Measurements from ENCODE around the gene DYNLL2.
"Not testable (repeated sequence)": the region's sequence is repeated elsewhere in the genome, so short reads cannot be mapped to it uniquely, and the experiment has no call there.

DYNLL2 gene

DNA sequence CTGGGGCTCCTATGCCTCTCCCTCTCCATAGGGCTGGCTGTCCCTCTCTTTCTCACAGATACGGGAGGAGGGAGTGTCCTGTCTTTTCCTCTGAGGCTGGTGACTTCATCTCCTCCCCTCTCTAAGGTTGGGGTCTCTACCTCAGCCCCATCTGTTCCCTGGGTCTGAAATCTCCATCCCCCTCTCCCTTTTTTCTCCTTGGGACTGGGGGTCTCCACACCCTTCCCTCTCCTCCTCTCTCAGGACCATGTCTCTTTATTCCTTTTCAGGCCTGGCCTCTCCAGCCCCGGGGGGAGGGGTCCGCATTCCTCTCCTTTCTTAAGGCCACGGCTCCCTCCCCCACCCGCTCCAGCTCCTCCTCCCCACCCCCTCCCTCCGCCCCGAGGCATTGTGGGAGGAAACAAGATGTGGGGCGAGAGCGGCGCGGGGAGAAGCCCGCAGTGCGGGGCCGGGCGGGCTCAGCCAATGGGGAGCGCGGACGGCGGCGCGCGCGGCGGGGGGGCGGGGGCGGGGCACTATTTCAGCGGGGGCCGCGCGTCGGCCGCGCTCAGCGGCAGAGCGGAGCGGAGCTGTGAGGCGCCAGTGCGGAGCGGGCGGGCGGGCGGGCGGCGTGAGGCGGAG is at the start of gene DYNLL2:
DYNLL2 (plus strand) TSS at position 550 of the 621 bp plus-strand sequence. CDS start 3,672 bp downstream, outside the sequence.
- peak; percentile 89 for DNase-seq

DNA sequence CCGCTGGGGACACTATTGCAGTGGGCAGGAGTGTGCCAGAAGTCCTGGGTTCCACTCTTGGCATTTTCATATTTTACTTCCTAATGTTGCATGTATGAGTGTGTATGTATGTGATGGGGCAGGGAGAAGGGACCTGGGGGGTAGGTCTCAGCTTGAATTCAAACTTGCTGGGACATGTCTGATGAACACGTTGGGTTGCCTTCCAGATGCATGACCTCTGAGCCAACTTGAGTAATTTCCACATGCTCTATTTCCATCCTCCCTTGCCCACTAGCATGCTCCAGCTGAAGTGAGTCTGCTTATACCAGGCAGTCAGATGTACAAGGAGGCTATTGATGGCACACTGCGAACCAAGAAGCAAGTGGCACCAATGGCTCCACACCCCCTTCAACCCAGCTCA is 43.2 kb upstream of the DYNLL2 start:
- DNase-seq, result no peak

DNA sequence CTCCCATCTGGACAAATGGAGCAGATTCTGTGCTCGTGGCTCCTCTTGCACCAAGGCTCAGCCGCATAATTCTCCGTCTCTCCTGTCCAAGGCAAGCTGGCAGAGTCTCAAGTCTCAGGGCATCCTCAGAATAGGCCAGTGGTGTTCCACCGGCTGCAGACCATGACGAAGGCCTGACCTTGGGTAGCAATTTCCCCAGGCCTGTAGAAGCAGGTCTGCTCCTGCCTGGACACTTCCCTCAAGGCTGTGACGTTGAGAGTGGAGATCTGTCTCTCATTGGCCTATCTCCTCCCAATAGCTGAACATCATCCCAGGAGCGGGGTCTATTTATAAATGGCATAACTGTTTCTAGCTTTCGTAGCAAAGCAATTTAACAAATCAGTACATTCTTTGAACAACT is 42.8 kb upstream of the DYNLL2 start:
- no peak for DNase-seq

DNA sequence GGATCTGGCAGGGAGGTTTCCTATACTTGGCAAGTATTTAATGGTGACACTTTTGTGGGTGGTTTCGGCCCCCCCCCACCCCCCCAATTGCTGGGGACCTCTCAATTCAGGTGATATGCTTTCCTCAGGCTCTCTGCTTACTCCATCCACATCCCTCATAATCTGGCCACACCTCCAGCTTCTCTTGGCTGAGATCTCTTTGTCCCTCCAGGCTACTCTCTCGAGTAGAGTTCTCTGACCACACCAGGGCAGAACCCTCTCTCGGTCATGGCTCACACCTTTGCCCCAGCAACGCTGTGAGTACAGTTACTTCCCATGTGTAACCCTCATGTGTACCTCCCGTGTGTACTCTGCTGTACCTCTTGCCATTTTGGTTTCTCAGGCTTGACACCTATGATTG is 42.1 kb upstream of the DYNLL2 start:
- no peak for DNase-seq

DNA sequence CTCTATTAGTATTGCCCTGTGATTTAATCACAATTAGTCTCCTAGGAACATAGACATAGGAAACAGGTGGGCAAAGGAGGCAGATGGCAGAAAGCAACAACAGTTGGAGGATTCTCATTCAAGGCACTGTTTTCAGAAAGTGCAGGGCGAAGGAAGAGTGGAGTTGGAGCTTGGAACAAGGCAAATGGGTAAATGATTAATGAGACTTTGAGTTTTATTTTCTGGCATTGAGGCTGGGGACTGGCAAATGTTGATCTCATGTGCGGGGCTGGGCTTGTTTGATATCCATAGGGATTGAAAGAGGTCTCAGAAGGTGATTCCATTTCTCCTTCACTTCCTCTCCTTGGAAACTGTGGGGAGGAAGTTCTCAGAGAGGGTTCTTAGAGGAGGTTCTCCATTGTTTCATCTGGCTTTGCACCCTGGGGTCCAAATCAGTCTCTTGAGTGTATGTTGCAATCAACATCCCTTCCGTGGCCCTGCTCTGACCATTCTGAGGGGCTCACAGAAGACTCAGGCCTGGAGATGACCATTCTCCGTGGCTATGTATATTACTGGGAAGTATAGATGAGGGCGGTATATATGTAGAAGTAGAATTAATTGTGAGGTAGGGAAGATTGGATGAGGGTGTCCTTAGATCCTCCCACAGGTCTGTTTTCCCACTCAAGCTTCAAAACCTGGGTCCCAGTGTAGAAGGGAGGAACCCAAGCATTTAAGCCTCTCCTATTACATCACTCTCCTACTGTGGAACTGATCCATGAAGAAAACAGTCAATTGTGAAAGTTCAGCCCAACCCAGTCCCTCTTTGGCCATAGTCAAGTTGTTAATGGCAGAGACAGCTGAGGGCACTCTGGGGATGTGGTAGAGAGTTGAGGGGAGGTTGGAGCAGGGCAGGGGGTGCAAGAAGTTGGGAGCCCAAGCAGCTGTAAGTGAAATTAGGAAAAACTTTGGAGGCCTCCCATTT is 39.7 kb upstream of the DYNLL2 start:
- DNase-seq, result no peak

DNA sequence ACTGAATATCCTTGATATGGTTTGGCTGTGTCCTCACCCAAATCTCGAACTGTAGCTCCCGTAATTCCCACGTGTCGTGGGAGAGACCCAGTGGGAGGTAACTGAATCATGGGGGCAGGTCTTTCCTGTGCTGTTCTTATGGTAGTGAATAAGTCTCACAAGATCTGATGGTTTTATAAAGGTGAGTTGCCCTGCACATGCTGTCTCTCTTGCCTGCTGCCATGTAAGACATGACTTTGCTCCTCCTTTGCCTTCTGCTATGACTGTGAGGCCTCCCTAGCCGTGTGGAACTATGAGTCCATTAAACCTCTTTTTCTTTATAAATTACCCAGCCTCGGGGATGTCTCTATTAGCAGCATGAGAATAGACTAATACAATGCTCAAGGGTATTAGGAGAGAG is 39.0 kb upstream of the DYNLL2 start:
- not testable (repeated sequence) for DNase-seq

DNA sequence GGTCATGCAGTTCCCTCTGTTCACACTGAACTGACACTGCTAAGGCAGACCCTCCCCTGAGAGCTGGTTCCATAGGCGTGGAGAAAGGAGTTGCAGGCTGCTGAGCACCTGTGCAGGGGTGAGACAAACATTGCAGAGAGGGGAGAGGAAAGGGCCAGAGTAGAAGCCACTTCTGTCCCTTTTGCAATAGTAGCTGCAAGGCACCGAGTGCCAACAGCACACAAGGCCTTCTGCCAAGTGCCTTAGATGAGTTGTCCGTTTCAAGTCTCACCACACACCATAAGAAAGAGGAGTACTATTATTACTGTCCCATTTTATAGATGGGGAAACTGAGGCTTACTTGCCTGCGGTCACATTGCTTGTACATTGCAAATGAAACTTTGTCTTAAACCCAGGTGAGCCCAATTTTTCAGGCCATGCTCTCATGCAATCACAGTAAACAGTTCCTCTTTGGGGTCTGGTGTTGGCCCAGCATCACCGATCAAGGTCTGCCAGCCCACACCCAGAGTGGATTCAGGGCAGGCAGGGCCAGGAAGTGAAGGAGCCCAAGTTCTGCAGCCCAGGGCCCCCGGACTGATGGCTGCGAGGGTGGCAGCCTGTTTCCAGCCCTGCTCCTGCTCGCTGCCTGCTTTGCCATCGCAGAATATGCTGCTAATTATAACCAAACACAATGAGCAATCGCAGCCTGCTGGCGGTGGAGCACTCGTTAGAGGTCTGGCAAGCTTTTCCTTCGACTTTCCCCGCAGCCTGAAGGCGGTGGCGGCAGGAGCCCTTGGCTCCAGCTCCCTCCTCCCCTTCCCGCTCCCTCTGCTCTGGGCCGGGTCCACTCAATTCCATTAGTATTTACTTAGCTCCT is 36.8 kb upstream of the DYNLL2 start:
- DNase-seq, result no peak

DNA sequence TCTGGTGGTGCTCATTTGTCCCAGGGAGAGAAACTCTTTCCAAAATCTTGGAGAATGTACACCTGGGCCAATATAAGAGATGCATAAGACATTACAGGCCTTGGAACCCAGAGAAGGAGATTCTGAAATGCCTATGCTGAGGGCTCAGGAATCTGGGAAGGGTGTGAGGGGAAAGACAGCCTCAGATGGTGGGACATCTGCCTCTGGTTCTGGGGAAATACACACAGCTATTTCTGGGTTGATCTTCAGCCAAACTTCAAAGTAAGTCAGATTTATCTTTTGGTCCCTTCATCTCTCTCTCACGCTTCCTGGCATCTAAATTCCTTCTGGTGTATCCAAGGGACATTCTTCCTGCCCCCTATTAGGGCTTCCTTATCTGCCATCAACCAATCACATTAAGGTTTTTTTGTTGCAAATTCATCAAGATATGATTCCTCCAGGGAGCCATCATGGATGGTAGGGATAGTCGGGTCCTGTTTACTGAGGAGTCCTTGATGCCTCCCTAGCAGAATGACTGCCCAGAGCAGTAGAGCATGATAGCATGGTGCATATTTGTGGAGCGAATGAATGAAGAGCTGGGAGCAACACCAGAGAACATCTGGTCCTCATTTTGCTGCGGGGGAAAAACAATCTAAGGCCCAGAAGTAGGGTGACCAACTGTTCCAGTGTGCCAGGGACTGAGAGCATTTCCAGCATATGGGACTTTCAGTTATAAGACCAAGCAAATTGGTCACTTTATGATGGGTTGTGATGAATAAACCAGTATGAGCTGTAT is 35.7 kb upstream of the DYNLL2 start:
- no peak for DNase-seq

DNA sequence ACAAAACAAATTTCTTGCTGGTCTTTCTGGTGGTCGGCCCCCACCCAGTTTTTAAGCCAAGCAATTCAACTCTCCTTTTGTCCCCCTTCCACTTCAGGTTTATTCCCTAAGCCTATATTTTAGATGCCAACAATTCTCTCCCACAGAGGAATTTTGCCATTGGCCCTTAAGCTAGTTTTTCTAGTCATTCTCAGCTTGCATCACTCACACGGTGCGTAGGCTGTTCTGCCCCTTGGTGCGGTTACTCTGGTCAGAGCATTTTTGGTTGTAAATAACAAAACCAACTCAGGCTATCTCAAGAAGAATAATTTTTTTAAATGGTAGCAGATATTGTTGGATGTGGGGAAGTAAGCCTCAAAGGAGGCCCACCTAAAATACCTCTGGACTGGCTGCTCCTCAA is 33.7 kb upstream of the DYNLL2 start:
- DNase-seq, result no peak

DNA sequence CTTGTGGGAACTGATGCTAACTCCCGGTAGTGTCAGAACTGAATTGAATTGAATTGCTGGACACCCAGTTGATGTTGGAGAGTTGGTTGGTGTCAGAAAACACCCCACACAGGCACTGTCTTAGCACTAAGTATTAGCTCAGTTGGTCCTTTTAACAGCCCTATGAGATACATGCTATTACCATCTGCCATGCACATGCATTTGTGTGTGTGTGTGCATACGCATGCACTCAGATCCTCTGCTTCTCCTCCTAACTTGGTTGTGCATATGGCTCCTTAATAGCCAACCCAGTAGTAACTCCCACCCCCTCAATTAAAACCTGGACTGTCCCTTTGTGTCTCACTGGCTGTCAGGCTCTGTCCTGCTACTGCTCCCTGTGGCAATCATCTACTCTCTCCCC is 32.3 kb upstream of the DYNLL2 start:
- no peak for DNase-seq

DNA sequence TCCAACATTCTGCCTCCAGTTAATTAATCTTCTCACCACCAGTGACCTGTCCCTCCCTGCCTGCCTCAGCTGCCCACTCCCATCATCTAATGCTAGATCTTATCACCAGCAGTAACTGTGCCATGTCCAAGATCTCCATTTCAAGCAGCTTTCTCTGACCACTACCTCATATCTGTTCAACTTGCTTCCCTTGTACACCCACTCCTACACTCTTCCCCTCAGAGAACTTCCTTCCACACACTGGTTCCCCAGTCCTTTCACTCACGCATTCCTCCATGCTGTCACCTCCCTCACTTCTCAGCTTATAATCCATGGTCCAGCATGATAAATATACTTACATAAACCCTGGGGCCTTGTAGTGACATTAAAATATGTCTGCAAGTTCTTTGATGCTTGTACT is 31.8 kb upstream of the DYNLL2 start:
- DNase-seq, result no peak

DNA sequence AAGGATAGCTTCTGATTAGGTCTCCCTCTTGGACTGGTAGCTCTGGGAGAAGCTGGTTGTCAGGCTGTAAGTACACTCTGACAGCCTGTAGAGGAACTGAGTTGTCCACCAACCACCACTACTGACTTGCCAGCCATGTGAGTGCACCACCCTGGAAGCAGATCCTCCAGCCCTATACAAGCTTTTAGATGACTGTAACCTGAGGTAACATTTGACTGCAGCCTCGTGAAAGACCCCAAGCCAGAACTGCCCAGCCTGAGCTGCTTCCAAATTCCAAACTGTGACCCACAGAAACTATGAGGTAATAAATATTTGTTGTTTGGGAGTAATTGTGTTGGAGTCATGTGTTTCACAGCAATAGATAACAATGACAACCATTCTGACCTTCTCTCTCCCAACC is 30.8 kb upstream of the DYNLL2 start:
- no peak for DNase-seq

DNA sequence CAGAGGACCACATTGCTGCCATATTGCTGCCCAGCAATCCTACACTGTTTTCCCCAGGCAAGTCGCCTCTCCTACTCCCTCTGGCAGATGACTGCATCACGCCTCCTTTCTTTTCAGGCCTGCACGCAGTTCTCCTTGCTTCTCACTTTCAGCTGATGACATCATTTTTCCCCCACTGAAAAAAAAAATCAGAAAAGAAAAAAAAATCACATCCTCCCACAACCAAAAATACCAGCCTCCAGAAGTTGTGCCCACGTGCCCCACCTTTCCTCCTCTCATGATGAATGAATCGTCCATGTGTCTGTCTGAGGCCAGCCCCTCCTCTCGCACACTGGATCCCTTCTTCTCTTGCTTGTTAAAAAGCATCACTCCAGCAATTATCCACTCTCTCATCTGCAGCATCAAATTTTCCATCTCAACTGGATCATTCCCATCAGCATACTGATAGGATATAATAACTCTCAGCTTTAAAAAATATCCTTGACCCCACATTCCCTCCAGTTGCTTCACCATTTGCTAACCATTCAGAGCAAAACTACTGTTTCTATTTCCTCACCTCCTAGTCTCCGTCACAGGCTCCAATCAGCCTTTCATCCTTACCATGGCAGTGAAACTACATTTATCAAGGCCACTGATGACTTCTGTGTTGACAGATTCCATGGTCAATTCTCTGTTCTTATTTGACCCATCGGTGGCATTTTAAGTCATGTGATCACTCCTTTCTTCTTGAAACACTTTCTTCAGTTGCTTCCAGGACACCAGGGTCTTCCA is 30.1 kb upstream of the DYNLL2 start:
- DNase-seq, result no peak

DNA sequence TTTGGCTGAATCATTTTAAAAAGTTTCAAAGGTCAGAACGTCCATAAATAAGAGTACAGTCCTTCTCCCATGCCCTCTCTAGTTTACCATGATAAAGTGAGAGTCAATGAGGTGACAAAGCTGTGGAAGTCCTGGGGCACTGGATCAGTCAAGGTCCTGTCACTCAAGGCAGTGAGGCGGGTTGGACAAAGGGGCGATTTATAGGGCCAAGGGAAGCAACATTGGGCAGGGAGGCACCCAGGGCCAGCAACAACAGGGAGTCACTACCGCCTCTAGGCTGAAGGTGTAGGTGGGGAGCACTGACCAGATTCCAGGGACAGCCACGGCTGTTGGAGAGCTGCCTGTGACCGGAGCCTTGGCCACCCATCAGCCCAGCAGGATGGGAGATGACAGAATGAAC is 28.6 kb upstream of the DYNLL2 start:
- DNase-seq, result no peak

DNA sequence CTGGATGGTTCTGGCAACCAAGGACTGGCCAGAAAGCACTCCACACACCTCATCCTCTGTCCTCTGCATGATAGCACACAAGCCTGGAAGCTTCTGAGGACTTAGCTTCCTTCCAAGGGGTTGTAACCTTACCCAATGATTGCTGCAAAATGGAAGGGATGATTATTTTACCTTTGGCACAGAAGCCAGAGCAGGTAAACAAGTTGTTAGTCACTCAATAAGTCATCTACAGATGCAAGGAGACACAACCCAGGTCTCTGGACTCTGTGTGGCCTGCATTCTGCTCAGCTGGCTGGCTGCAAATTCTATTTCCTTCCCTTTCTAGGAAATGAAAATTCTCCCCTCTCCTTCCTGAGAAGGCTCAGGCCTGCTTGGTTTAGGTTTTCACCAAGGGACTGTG is 26.7 kb upstream of the DYNLL2 start:
- no peak for DNase-seq

DNA sequence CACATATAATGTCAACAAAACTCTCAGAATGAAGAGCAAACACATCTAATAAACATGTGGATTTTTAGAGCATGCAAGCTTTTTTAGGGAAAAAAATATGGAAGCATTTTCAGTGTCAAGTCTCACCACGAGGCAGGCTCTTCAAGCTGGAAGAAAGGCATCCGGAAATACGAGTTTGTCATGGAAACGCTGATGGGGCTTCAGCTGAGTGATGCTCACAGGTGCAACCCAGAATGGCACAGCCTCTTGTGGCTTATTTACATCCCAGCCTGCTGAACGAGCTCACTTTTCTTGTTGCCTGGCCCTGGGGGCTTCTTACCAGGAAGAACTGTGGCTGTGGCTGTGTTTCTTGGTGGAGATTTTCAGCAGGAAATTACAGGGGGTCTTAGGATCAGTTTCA is 24.1 kb upstream of the DYNLL2 start:
- no peak for DNase-seq

DNA sequence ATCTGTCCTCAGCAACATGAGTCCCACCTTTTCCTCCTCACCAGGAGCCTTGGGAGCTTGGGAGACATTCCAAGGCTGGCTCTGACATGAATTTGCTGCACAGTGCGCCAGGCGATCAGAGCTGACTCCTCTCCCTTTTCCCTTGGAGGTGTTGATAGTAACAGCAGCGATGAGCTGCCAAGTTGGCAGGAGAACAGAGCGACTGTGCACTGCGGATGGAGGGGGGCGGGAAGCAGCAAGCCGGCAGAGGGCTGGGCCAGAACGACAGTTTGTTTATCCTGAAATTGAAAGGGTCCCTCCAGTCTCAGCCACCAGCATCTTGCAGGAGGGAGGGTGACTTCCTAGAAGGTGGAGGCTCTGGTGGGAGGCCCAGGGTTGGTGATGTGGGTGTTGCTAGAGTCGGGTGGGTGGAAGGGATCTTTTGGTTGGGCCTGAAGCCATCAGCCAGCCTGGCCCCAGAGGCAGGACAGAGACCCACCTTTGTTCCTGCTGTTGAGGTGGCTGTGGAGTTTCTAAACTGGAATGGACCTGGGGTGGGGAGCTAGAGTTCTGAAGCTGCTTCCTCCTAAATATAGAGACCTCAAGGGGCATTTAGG is 22.5 kb upstream of the DYNLL2 start:
- DNase-seq, result no peak

DNA sequence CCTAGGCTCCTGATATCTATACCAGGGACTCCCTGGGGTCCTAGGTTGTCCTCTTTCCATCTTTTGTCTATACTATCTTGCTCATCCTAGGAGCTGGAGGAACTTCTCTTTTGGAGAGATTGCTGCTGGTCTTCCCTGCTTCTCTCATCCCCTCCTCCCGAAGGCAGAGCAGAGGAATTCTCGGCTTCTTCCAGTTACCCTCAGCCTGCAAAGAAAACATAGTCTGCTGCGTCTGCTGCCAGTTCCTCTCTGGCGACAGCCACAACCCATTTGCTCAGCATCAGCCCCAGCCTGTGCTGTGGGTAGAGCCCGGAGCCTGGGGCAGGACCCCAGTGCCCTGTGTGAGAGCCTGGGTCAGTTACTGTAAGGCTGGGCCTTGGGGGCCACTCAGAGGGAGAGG is 21.5 kb upstream of the DYNLL2 start:
- DNase-seq, result no peak

DNA sequence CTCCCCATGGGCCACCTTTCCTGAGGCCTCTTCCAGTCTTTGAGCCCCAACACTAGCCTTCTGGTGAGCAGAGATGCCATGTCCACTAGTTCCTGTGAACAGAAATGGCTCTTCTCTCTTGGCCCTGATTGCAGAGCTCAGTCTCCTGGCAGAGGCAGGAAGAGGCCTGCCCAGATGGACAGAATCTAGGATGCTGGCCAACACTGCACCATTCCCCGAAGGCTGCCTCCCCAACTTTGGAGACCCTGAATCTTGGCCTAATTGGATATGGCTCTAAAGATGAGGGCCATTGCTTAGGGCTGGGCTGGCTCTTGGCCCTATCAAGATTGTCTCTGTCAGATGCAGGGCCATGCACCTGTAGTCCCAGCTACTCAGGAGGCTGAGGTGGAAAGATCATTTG is 18.0 kb upstream of the DYNLL2 start:
- no peak for DNase-seq

DNA sequence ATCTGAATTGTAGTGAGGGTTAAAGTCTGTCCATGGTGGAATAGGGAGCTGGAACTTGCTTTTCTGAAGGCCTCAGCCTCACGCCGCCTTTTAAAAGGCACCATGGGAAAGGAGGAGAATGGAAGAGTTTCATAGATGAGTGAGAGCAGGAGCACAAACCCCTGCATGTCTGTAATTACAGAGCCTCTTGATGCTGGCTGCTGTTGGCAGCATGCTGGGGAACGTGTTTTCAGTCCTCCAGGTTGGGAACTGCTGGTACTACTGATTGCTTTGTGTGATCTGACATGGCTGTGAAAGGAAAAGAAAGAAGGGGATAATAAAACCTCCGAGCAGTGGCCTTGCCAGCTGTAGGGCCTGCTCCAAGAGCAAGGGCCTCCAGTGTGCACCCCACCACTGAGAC is 16.8 kb upstream of the DYNLL2 start:
- DNase-seq, result no peak

DNA sequence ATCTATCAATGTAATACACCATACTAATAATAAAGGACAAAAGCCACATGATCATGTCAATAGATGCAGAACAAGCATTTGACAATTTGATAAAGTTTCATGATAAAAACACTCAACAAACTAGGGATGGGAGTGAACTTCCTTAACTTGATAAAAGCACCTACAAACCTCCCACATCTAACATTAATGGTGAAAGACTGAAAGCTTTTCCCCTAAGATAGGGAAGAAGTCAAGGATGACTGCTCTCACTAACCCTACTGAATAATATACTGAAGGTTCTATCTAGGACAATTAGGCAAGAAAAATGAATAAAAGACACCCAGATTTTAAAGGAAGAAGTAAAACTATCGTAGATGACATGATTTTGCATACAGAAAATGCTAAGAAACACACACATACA is 10.4 kb upstream of the DYNLL2 start:
- DNase-seq, result no peak

Data from activated CD8-positive, alpha-beta memory T cell treated with anti-CD3 and anti-CD28 coated beads, Interleukin-2, amount 50 U/mL, for 4 hours (primary cell).